ENCODE measurements around the gene FRMD4A. TPM values are rescaled to one million over a fixed set of nuclear protein-coding genes. Genes with fewer than 3 reads are reported as not detected.

Gene FRMD4A
- polyA plus RNA-seq, 1 donor (not counting 4 experiments of a cell fraction or from before 2014, with no cell fraction given): 12.9 TPM

DNA sequence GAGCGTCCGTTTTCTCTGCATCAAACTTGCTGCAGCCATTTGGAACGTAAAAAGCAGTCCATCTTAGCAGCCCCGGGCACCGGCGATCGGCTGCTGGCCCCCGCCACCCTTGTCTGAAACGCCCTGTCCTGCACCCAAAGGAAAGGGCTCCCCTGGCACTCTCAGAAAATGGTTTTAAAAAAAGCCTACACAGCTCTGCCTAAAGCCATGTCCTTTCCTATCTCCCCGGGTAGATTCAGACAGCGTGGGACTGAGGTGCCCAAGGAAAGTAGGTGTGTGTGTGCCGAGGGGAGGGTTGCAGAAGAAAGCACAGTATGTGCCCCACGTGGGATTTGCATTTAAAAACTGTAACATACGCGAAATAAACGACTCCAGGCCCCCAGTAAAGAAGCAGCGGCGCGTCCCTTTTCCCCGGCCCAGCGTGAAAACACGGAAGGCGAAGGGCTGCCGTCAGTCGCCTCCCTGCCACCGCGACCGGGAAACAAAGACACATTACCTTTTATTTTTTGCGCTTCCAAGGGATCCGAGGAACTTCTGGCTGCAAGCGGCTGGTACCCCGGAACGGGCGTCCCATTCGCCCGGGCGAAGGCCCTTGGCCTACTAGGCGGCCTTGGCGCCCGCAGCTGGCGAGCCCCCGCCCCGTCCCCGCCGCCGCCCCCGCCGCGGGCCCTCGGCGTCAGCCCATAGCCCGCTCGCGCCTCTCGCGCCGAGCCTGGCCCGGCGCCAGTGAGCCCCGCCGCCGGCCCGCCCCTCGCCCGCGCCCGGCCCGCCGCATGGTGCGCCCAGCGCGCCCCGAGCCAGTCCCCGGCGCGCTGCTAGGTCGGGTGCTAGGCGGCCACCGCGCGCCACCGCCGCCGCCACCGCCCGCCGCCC, 439.4 kb downstream of the FRMD4A start:
- no peak for FAIRE-seq
- dilution Hi-C loops (cut with MboI; ENCODE audit: extremely low pct_ligation_motif_present, low sequenced_read_pairs): no loop called here
- TF ChIP-seq EZH2 (IDR thresholded peaks at IDR 0.05; ENCODE audit: low read length): no peak
- TF ChIP-seq, protein P1, sequence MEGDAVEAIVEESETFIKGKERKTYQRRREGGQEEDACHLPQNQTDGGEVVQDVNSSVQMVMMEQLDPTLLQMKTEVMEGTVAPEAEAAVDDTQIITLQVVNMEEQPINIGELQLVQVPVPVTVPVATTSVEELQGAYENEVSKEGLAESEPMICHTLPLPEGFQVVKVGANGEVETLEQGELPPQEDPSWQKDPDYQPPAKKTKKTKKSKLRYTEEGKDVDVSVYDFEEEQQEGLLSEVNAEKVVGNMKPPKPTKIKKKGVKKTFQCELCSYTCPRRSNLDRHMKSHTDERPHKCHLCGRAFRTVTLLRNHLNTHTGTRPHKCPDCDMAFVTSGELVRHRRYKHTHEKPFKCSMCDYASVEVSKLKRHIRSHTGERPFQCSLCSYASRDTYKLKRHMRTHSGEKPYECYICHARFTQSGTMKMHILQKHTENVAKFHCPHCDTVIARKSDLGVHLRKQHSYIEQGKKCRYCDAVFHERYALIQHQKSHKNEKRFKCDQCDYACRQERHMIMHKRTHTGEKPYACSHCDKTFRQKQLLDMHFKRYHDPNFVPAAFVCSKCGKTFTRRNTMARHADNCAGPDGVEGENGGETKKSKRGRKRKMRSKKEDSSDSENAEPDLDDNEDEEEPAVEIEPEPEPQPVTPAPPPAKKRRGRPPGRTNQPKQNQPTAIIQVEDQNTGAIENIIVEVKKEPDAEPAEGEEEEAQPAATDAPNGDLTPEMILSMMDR (optimal IDR thresholded peaks at IDR 0.05 in 1 of 3, IDR thresholded peaks at IDR 0.05 in 1 of 3, conservative IDR thresholded peaks at IDR 0.05 in 1 of 3; ENCODE audit: extremely low read depth in 1 of 3, insufficient read depth in 2 of 3, low read length in 3 of 3): no peak
- no peak for DNase-seq (ENCODE audit: low read depth, low spot score)
- Histone ChIP-seq H3K4me3 (ENCODE audit: control insufficient read depth in 2 of 3, extremely low read depth in 1 of 3, insufficient read depth in 2 of 3, low read depth in 1 of 3, low read length in 3 of 3) (peak overlapping the region; percentile 35 to 82 (median 64)), H2AFZ (ENCODE audit: control insufficient read depth, low read length) (peak overlapping the region; percentile 68), H3K79me2 (ENCODE audit: control insufficient read depth, insufficient read depth, low read length) (peaks cover 34% of the 10 kb centered on the region), H3K4me2 (ENCODE audit: control insufficient read depth, extremely low read depth, insufficient read depth, low read depth, low read length) (peak overlapping the region; percentile 82), H3K9ac (ENCODE audit: control insufficient read depth, extremely low read depth, insufficient read depth, low read length) (peak overlapping the region; percentile 72), H3K9me1 (ENCODE audit: control insufficient read depth, extremely low read depth, insufficient read depth, low read length) (no peaks in the 10 kb centered on the region), H3K27me3 (ENCODE audit: control insufficient read depth, extremely low read depth, insufficient read depth, low read length) (peaks cover 10% of the 10 kb centered on the region), H4K20me1 (ENCODE audit: control insufficient read depth, extremely low read depth, insufficient read depth, low read length) (no peaks in the 10 kb centered on the region), H3K27ac (ENCODE audit: control insufficient read depth, insufficient read depth, low read length) (peak overlapping the region; percentile 42), H3K9me3 (ENCODE audit: control insufficient read depth, low read depth, low read length) (no peaks in the 10 kb centered on the region), H3K36me3 (ENCODE audit: control insufficient read depth in 2 of 2, extremely low read depth in 1 of 2, insufficient read depth in 2 of 2, low read length in 2 of 2) (no peaks in the 10 kb centered on the region), H3K4me1 (ENCODE audit: control insufficient read depth, extremely low read depth, insufficient read depth, low read length) (peaks cover 22% of the 10 kb centered on the region)

DNA sequence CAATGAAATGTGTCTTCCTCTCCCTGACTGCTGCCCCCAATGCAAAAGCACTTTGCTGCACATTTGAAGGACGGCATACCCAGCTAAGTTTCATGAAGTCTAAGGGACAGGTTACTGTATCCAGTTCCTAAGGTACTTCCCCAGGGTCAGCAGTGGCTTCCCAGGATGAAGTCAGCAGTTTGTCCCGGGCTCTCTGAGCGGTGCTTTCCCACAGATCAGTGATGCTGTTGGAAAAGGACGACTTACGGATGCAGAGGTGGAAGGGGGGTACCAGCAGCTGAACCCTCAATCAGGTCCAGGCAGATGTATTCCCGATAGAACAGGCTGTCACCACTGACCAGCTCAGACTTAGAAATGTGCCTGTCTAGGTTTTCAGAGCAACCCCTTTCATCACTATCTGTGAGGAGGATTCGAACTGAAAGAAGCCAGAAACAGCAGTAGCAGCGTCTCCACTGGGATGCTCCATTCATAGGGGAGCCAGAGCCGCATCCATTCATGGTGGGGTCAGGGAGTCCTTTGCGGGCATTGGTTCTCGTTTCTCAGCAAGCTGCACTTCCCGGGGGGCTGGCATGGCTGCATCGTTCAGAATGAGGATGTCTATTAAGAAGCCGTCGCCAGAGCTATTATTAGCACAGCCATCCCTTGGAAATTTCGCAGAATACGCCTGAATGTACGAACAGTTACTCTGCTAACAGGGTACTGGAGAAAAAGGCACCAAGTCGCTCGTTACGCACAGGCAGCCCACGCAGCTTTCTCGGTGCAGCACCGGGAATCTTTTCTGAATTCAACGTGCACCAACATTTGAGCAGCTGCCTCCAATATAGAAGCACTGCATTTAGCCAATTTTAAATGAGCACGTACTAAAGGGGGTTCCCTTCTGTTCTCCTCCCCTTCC, 440.2 kb downstream of the FRMD4A start:
- H3K36me3 ChIP-seq (ENCODE audit: control insufficient read depth in 2 of 2, extremely low read depth in 1 of 2, insufficient read depth in 2 of 2, low read length in 2 of 2): no peaks in the 10 kb centered on the region
- peak overlapping the region; percentile 68 for H2AFZ ChIP-seq (ENCODE audit: control insufficient read depth, low read length)
- H3K9ac ChIP-seq (ENCODE audit: control insufficient read depth, extremely low read depth, insufficient read depth, low read length): peak overlapping the region; percentile 72
- H3K27ac ChIP-seq (ENCODE audit: control insufficient read depth, insufficient read depth, low read length): no peak overlapping the region
- H3K79me2 ChIP-seq (ENCODE audit: control insufficient read depth, insufficient read depth, low read length): peaks cover 42% of the 10 kb centered on the region
- dilution Hi-C loops (cut with MboI; ENCODE audit: extremely low pct_ligation_motif_present, low sequenced_read_pairs): no loop called here
- peaks cover 22% of the 10 kb centered on the region for H3K4me1 ChIP-seq (ENCODE audit: control insufficient read depth, extremely low read depth, insufficient read depth, low read length)
- peak; percentile 20 for FAIRE-seq
- H3K4me3 ChIP-seq (ENCODE audit: control insufficient read depth in 2 of 3, extremely low read depth in 1 of 3, insufficient read depth in 2 of 3, low read depth in 1 of 3, low read length in 3 of 3): peak overlapping the region; percentile 35 to 82 (median 64)
- no peaks in the 10 kb centered on the region for H4K20me1 ChIP-seq (ENCODE audit: control insufficient read depth, extremely low read depth, insufficient read depth, low read length)
- DNase-seq (ENCODE audit: low read depth, low spot score): no peak
- TF ChIP-seq EZH2 (IDR thresholded peaks at IDR 0.05; ENCODE audit: low read length): no peak
- TF ChIP-seq, protein P1 (optimal IDR thresholded peaks at IDR 0.05 in 1 of 3, IDR thresholded peaks at IDR 0.05 in 1 of 3, conservative IDR thresholded peaks at IDR 0.05 in 1 of 3; ENCODE audit: extremely low read depth in 1 of 3, insufficient read depth in 2 of 3, low read length in 3 of 3): no peak
- peak overlapping the region; percentile 82 for H3K4me2 ChIP-seq (ENCODE audit: control insufficient read depth, extremely low read depth, insufficient read depth, low read depth, low read length)
- H3K27me3 ChIP-seq (ENCODE audit: control insufficient read depth, extremely low read depth, insufficient read depth, low read length): peaks cover 10% of the 10 kb centered on the region
- H3K9me1 ChIP-seq (ENCODE audit: control insufficient read depth, extremely low read depth, insufficient read depth, low read length): no peaks in the 10 kb centered on the region
- H3K9me3 ChIP-seq (ENCODE audit: control insufficient read depth, low read depth, low read length): no peaks in the 10 kb centered on the region
